Measurements from ENCODE around the gene STX8.
A peak's percentile ranks its signal among the peaks of the same experiment; 100 is the strongest.

STX8 gene

GRCh38 chr17:9330611-9331271, 244.9 kb downstream of the STX8 start:
- DNase-seq (ENCODE audit: low read depth): no peak
- TF ChIP-seq CTCF (conservative IDR thresholded peaks at IDR 0.05; ENCODE audit: low read depth, low read length): no peak
- H3K4me3 ChIP-seq (ENCODE audit: low read depth, low read length): no peak overlapping the region

- no peak for TF ChIP-seq CTCF (conservative IDR thresholded peaks at IDR 0.05; ENCODE audit: low read depth, low read length)
- H3K4me3 ChIP-seq (ENCODE audit: low read depth, low read length): no peak overlapping the region
- no peak for DNase-seq (ENCODE audit: low read depth)
These were observed 245.5 kb downstream of the STX8 start for GRCh38 chr17:9330141-9330540.

- H3K4me3 ChIP-seq (ENCODE audit: low read depth, low read length): no peak overlapping the region
- no peak for DNase-seq (ENCODE audit: low read depth)
- no peak for TF ChIP-seq CTCF (conservative IDR thresholded peaks at IDR 0.05; ENCODE audit: low read depth, low read length)
These were observed 246.2 kb downstream of the STX8 start for GRCh38 chr17:9329251-9329921.

GRCh38 chr17:9324864-9325263, 250.8 kb downstream of the STX8 start:
- DNase-seq (ENCODE audit: low read depth): peak; percentile 70
- peak; percentile 37 for TF ChIP-seq CTCF (conservative IDR thresholded peaks at IDR 0.05; ENCODE audit: low read depth, low read length)
- no peak overlapping the region for H3K4me3 ChIP-seq (ENCODE audit: low read depth, low read length)

- DNase-seq (ENCODE audit: low read depth): peak; percentile 55
- no peak overlapping the region for H3K4me3 ChIP-seq (ENCODE audit: low read depth, low read length)
- peak; percentile 58 for TF ChIP-seq CTCF (conservative IDR thresholded peaks at IDR 0.05; ENCODE audit: low read depth, low read length)
These were observed 253.3 kb downstream of the STX8 start for GRCh38 chr17:9322326-9322725.

GRCh38 chr17:9321890-9322289, 253.7 kb downstream of the STX8 start:
- H3K4me3 ChIP-seq (ENCODE audit: low read depth, low read length): no peak overlapping the region
- no peak for TF ChIP-seq CTCF (conservative IDR thresholded peaks at IDR 0.05; ENCODE audit: low read depth, low read length)
- DNase-seq (ENCODE audit: low read depth): peak; percentile 5

- TF ChIP-seq CTCF (conservative IDR thresholded peaks at IDR 0.05; ENCODE audit: low read depth, low read length): no peak
- DNase-seq (ENCODE audit: low read depth): no peak
- H3K4me3 ChIP-seq (ENCODE audit: low read depth, low read length): no peak overlapping the region
These were observed 260.3 kb downstream of the STX8 start for GRCh38 chr17:9315360-9315759.

Data from choroid plexus epithelial cell (primary cell).